ENCODE data around the gene SAC3D1.

Gene SAC3D1

GRCh38 chr11:65026810-65027209, 14.2 kb upstream of the SAC3D1 start:
- DNase-seq, result no peak

DNA sequence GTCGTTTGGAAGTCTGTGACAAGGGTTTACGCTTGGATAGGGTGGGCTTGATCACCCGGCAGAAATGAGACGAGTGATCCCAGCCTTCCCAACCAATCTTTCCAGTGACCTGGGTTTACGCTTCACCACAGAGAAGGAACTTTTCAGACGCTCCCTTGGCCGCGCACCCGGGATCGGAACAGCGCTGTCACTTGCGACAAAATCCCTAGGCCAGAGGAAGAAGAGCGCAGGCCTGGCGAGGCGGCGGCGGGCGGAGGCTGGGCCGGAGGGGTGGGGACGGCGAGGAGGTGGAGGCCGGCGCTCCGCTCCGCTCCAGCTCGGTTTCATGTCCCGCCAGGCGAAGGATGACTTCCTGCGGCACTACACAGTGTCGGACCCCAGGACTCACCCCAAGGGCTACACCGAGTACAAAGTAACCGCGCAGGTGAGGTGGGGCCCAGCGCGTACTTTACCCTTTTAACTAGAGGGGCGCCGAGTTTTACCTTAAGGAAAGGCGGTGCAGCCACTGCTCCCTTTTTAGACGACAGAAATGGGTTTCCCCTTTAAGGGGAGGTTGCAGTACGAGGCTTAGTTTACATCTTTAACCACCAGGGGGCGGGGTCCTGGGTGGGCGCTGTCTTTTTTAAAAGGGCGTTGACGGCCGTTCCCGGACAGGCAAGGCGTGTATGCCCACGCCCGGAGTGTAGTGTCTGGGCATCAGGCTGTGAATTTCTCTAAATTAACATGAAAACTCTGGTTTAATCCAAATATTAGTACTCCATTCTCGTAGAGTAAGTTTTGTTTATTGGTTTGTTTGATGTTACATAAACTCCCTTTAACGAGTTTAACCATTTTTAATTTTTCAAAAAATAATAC, 13.6 kb upstream of the SAC3D1 start, which contains the start of gene SNX15:
Gene SNX15, plus strand, starts transcription at position 227 of the 855 bp plus-strand sequence. Its CDS starts 99 bp downstream, at position 326.
- DNase-seq, result peak; percentile 96

DNA sequence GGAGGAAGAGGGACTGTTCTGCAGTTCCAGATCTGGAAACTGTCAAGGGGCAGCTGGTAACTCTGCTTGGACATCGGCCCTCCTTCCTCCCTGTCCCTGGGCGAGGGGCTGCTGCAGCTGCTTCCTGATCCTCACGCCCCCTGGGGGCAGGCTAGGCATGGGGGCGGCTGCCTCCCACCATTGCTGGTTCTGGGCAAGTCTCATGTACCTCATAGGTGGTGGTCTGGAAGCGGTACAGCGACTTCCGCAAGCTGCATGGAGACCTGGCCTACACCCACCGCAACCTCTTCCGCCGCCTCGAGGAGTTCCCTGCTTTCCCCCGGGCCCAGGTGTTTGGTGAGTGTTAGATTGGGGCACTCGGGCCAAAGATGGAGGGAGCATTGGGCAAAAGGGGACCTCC, 8.8 kb upstream of the SAC3D1 start:
- no peak for DNase-seq

GRCh38 chr11:65034423-65034822, 6.6 kb upstream of the SAC3D1 start:
- no peak for DNase-seq

DNA sequence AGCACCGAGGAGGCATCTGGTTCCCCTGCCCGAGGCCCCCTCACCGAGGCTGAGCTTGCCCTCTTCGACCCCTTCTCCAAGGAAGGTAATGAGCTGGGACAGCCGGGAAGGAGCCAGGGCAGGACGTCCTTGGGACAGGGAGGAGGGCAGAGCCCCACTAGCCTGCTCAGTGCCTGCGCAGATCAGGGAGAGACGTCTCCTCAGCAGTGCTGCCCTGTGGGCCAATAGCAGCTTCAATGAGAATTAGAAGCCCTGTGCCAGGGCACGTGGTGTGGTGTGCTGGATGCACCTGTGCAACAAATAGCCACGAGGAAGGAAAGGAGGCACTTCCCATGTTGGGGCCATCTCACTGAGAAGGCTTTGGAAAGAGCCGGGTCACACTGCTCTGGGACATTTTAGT, 5.4 kb upstream of the SAC3D1 start:
- no peak for DNase-seq

GRCh38 chr11:65036931-65037330, 4.1 kb upstream of the SAC3D1 start:
- no peak for DNase-seq

DNA sequence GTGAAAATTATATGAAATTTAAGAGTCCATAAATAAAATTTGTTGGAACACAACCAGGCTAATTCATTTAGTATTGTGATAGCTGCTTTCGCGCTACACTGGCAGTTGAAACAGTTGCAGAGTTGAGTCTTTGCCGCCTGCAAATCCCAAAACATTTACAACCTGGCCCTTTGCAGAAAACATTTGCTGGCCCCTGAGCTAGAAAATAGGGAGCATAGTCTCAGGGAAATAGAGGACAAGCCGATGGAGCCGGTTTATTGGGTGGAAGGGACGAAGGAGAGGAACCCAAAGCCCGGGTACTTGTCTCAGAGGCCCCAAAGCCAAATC, 527 bp upstream of the SAC3D1 start:
- no peak for DNase-seq

- DNase-seq, result no peak
These were observed 1.9 kb downstream of the SAC3D1 start for GRCh38 chr11:65042891-65043290.

- no peak for DNase-seq
These were observed 3.0 kb downstream of the SAC3D1 start for GRCh38 chr11:65043881-65044501.

DNA sequence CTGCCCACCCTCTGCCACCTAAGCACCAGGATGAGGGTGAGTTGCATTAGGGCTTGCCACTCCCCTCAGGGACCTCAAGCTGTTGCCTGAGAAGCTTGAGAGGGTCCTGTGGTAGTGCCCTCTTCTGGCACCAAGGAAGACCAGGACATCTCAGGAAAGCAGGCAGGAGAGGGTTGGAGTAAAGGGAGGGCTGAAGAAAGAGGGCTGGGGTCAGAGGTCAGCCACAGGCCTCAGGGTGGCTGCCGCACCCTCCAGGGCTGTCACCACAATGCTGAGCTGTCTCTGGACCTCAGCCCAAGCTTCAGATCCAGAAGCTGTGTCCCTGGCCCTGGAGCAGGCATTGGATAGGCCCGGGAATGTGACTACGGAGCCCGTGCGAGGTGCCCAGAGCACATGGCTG, 4.1 kb downstream of the SAC3D1 start:
- DNase-seq, result no peak

DNA sequence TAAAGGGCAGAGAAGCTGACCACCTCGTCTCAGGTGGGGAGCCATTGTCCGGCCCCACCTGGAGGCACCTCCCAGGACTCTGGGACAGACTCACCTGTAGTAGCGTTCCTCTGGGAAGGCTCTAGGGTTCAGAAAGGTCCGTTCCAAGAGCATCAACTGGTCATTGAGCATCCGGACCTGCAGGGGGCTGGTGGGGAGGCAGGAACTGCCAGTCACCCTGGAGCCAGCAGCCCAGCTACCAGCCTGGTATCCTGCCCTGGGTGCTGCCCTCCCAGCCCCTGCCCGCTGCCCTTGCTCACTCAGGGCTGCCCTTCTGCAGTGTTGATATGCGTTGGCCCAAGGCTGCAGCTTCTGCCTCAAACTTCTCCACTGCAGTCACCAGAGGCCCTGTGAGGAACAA, 4.7 kb downstream of the SAC3D1 start:
- no peak for DNase-seq

GRCh38 chr11:65047581-65048422, 6.8 kb downstream of the SAC3D1 start:
- DNase-seq, result peak; percentile 72

- DNase-seq, result no peak
These were observed 10.4 kb downstream of the SAC3D1 start for GRCh38 chr11:65051398-65051858.

- no peak for DNase-seq
These were observed 13.0 kb downstream of the SAC3D1 start for GRCh38 chr11:65053827-65054508.

- DNase-seq, result no peak
These were observed 14.5 kb downstream of the SAC3D1 start for GRCh38 chr11:65055538-65055937.

DNA sequence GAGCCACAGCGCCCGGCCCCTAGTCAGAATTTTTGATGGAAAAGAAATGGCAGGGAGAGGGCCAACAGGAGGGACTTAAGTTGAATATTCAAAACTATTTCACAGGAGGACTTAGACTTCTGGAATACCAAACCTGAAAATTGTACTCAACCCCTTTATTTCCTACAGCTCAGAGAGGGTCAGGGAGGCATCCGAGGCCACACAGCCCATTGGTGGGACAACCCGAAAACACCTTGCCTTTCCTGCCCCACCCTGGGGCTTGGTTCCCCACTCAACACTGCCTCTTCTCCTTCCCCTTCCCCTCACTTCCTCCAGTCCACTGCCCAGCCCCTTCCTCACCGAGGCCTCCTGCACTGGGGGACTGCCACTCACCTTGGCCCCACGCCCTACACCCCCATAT, 16.0 kb downstream of the SAC3D1 start:
- DNase-seq, result no peak

GRCh38 chr11:65057526-65057925, 16.5 kb downstream of the SAC3D1 start:
- DNase-seq, result no peak

DNA sequence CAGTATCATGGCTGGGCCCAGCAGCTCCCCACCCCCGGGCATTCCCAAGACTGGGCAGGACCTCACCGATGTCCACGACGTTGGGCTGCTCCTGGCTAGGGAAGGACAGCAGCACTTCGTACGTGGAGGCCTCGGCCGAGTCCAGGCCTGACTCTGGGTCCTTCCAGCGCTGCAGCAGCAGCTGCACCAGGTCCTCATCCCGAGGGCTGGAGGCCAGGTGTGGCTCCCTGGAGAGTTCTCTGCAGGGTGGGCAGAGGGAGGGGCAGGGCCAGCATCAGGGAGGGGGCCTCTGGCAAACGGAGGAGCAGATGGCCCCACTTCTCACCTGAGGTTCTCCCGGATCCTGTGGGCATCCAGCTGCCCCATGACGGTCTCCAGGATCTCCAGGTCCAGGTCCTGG, 17.0 kb downstream of the SAC3D1 start:
- DNase-seq, result no peak

- DNase-seq, result no peak
These were observed 17.5 kb downstream of the SAC3D1 start, which contains the start of gene NAALADL1 for GRCh38 chr11:65058419-65059054. Gene NAALADL1, minus strand, starts transcription at chr11:65058553. Its CDS starts 32 bp downstream, at chr11:65058521.

DNA sequence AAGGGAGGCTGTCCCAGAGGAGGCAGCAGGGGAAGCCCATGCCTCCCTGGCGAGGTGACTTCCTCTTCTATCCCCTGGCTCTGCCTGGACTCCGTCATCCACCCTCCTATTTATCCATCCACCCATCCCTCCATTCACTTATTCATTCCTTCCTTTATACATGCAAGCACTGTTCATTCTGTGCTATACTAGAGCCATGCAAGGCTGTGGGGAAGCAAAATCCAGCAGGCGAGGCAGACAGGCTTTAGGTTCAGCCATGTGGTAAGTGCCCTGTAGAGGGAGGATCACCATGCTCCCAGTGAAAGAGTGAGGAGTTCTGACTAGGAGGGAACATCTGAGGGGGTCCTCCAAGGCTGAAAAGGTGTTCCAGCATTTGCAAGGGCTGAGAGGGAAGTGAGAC, 18.5 kb downstream of the SAC3D1 start:
- DNase-seq, result no peak

- DNase-seq, result no peak
These were observed 19.2 kb downstream of the SAC3D1 start for GRCh38 chr11:65059959-65060824.
